Left hindlimb (tissue), 1 donor: ENCODE data around the gene KRR1.
"Not testable (repeated sequence)": the region's sequence is repeated elsewhere in the genome, so short reads cannot be mapped to it uniquely, and the experiment has no call there.

Experiments used
- DNase-seq: peaks from one replicate; pipeline ENCODE4 v3.0.0-alpha.2; 2018

The KRR1 gene

DNA sequence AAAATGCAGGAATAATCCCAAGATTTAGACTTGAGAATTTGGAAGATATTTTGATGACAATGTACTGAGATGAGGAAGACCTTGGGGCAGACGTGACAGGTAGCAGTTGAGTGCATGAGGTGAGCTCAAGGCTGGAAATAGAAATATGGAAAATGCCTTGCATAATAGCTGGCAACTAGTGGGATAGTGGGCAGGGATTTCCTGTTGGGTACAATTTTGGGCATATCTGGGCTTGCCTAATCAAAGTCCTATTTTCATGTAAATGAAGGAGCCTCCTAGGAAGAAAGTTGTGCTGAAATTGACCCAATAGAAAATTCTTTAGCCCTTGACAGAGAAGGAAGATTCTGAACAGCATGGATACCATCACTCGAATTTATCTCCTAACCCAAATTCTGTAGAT is 37.3 kb downstream of the KRR1 start:
- no peak for DNase-seq

DNA sequence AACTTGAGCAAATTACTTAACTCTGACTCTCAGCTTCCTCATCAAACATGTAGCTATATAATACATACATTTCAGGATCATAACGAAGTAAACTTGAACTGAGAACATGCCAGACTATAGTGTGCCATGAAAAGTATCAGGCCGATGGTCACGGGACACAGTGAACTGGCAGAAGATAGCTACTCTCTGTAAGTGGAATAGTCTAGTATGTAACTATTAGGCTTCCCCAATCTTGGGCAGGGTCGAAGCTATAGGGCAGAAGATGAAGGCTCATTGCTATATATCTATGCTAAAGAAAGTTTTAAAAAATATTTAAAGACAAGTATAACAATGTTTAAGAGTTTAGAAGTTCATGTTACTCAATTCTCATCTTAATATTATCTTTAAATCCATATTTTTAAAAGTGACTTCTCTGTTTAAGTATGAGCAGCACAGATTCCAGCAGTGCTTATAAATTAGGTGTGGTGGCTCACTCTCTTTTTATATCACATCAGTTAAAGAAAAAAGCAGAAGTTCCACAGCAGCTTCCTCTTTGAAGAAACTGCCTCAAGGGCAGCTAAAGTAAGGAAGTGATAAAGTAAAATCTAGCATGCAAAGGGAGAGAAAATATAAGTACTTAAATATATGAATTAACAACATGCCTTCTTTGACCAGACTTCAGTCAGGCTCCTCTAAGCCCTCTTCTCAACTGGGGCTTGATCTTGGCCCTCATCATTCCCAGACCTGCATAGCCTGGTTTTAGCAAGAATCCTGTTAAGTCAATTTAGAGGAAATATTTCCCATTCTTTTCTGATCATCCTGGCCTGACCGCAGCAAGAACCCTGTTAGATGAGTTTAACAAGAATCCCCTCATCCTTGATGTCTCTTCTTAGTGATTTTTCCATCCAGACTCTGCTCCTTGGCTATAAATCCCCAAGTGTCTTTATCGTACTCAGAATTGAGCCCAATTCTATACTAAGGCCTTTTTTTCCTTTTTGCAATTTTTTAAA is 39.2 kb downstream of the KRR1 start:
- DNase-seq: no peak

DNA sequence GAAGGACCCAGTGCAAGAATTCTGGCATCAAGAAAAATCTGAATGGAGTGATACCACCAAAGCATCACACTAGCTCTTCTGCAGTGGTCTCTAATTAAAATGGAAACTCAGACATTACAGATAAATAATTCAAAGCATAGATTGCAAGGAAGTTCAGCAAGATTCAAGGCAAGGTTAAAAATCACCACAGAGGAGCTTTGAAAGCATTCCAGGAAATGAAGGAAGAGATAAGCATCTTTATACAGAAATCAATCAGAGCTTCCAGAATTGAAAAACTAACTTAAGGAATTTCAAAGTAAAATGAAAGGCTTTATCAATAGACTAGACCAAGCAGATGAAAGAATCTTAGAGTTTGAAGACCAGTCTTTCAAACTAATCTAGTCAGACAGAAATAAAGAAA is 51.2 kb downstream of the KRR1 start:
- no peak for DNase-seq

DNA sequence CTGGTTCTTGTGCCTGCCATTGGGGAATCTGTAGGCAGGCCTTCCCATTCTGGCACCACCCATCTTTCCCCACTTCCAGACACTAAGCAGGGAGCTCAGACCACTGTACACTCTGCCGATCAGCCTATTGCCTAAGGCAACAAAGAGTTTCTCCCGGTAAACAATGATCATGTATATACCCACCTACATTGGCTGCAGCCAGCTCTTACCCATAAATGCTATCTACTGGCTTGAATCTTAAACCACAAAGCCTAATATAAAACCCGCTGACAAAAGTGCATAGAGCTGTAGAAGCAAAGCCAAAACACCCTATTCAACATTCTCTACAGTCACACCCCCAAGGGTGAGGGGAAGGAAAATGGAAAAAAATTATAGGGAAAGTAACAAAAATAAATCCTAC is 51.7 kb downstream of the KRR1 start:
- no peak for DNase-seq

DNA sequence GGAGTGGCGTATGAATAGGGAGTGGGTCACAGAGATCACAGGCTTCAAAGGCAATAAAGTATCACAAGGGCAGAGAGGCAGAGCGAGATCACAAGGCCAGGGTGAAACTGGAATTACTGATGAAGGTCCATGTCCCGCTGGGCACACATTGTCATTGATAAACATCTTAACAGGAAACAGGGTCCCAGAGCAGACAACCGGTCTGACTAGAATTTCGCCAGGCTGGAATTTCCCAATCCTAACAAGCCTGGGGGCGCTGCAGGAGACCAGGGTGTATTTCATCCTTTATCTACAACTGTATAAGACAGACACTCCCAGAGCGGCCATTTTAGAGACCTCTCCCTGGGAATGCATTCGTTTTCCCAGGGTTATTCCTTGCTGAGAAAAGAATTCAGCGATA is 53.5 kb downstream of the KRR1 start:
- not testable (repeated sequence) for DNase-seq

DNA sequence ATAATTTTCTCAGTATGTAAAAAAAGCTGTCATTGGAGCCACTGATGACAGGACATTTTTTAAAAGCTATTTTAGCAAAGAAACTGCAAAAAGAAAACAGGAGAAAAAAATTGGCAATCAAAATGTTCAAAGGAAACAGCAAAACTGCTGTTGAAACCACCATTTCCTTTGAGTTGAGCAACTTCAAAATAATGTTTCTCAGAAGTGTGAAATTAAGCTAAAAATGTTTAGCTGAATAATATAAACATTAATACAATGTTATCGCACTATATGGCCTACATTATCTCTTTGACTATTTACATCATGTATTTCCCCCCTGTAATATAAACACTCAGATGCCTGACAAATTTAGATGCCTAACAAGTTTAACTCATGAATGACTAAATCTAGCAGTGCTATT is 54.2 kb downstream of the KRR1 start:
- DNase-seq: no peak

DNA sequence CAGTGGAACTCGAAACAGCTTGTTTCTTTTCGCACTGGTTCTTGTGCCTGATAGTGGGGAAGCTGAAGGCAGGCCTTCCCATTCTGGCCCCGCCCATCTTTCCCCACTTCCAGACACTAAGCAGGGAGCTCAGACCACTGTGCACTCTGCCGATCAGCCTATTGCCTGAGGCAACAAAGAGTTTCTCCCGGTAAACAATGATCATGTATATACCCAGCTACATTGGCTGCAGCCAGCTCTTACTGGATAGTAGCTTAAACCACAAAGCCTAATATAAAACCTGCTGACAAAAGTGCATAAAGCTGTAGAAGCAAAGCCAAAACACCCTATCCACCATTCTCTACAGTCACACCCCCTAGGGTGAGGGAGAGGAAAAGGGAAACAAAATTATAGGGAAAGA is 55.6 kb downstream of the KRR1 start:
- no peak for DNase-seq

DNA sequence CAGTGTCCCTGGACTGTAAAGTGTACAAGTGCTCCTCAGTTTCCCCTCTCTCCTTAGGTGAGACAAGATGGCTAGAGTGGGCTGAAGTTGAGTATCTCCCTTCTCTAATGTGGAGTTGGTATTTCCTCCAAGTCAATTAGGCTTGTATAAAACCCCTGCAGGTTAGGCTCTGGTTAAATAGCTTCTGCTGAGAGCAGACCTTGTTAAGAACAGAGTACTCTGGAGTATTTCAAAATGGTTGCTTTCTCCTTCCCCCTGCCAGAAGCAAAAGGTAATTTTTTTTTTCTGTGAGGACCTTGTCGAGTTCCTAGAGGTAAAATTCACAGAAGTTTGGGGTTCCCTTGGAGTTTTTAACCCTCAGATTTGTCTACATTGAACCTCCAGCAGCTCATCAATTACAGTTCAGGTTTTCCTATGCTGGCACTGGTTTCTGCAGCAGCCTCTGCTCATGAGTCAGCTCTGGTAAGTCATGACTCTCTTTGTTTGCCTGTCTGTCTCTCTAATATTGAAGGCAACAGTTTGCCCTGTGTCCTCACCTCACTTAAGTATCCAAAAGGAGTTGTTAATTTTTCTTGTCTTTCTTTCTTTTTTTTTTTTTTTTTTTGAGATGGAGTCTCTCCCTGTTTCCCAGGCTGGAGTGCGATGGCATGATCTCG is 58.6 kb downstream of the KRR1 start:
- no peak for DNase-seq

DNA sequence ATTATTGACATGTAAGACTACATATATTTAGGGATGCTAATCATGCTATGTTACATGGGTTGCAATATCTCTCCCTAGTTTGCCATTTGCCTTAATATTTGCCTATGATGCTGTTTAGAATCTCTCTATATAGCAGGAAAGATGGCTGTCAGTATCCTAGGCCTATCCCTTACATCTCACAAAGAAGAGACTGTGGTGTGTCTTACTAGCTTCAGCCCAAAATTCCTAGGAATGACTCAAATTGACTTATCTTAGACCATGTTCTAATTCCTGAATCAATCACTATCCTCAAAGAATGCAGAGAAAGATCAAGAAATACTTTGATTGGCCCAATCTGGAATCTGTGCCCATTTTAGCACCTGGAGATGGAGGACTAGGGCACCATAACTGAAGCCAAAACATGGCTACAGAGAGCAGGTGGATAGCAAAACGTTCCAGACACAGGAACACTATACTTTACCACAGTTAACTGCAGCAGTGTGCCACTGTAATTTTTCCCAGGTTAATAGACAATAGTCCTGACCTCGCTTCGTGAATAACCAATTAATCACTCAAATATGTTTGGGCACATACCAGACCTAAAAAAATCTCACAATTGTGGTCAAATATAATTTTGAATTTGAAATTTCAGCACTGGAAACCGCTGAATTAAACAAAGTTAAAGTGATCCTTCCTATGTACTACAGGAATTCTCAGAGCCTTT is 63.6 kb downstream of the KRR1 start:
- DNase-seq: no peak

DNA sequence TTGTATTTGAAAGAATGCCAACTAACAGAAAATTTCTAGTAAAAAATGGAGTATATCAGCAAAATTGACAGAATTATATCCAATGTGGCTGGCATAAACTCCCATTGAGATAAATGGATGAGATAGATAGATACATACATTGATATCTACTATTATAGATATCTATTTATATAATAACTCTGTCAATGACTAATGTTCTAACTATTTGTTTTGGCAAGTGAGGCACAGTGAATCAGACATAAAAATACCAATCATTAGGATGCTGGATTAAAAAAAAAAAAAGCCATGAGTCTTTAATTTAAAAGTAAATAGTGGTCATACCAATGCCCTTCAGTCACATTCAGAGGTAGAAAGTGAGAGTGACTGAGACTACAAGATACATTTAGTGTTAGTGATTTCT is 64.6 kb downstream of the KRR1 start:
- no peak for DNase-seq

DNA sequence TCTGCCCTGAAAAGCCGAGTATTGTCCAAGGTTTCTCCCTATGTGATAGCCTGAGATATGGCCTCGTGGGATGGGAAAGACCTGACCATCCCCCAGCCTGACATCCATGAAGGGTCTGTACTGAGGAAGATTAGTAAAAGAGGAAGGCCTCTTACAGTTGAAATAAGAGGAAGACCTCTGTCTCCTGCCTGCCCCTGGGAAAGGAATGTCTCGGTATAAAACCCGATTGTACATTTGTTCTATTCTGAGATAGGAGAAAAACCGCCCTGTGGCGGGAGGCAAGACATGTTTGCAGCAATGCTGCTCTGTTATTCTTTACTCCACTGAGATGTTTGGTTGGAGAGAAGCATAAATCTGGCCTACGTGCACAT is 66.3 kb downstream of the KRR1 start:
- DNase-seq: not testable (repeated sequence)

DNA sequence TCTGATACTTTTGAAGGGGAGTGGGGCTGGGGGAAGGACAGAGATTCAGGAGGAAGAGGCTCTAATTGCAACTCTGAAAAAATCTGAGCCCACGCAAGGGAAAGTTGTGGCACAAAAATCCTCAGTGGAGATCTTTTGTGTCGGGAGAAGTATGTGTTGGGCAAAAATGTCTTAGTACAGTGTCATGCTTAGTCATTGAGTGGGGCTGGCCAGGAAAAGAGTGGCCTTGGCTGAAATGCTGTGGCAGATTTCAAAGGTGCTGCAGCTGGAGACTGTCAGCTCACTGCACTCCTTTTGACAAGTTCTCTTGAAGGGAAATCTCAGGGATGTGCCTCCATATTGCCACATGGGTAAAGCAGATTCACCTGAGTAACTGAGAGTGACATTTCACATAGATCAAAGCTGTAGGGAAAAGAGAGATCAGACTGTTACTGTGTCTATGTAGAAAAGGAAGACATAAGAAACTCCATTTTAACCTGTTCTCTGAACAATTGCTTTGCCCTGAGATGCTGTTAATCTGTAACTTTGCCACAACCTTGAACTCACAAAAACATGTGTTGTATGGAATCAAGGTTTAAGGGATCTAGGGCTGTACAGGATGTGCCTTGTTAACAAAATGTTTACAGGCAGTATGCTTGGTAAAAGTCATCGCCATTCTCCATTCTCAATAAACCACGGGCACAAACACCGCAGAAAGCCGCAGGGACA is 66.8 kb downstream of the KRR1 start:
- DNase-seq: no peak

DNA sequence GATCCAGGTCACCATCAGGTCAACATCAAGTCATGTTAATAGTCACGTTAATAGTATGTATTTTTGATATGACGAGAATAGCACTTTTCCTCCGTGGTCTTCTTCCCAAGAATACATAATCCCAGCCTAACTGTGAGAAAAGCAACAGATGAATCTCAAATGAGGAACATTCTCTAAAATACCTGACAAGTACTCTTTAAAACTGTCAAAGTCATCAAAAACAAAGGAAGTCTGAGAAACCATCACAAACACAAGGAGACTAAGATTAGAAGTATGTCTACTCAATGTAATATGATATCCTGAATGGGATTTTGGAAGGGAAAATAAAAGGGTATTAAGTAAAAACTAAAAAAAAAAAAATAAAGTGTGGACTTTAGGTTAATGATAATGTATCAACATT is 67.7 kb downstream of the KRR1 start:
- no peak for DNase-seq

DNA sequence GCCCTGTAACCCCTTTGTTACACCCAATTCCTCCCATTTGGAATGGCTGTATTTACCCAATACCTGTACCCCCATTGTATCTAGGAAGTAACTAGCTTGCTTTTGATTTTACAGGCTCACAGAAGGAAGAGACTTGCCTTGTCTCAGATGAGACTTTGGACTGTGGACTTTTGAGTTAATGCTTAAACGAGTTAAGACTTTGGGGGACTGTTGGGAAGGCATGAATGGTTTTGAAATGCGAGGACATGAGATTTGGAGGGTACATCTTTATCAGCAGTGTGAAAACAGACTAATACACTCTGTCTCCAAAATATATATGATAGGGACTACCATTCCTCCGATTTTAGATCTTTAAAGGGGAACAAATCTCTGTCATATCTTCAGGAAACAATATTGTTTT is 69.0 kb downstream of the KRR1 start:
- DNase-seq: not testable (repeated sequence)

DNA sequence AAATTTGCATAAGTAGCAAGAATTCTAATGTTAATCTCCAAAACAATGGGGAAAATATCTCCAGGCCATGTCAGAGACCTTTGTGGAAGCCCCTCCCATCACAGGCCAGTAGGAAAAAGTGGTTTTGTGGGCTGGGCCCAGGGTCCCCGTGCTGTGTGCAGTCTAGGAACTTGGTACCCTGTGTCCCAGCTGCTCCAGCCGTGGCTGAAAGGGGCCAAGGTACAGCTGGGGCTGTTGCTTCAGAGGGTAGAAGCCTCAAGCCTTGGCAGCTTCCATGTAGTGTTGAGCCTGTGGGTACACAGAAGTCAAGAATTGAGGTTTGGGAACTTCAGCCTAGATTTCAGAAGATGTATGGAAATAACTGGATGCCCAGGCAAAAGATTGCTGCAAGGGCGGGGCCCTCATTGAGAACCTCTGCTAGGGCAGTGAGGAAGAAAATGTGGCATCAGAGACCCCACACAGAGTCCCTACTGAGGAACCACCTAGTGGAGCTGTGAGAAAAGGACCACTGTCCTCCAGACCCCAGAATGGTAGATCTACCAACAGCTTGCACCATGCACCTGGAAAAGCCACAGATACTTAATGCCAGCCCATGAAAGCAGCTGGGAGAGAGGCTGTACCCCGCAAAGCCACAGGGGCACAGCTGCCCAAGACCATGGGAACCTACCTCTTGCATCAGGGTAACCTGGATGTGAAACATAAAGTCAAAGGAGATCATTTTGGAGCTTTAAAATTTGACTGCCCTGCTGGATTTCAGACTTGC is 69.5 kb downstream of the KRR1 start:
- DNase-seq: not testable (repeated sequence)
